Fibroblast of lung (primary cell): Measurements from ENCODE around the gene ARHGAP42.

ENCODE experiments used
- CTCF ChIP-seq, 2 donors: IDR thresholded peaks in 1 of 2; conservative IDR thresholded peaks in 1 of 2; 1 replicate in 1 of 2; 2 replicates in 1 of 2; pipeline ENCODE4 v1.5.1; 2011 to 2012; ENCODE audit warnings: low read length in 2 of 2, control low read depth in 1 of 2, inconsistent platforms in 1 of 2, low read depth in 1 of 2, mild to moderate bottlenecking in 1 of 2
- EZH2 ChIP-seq: IDR thresholded peaks from 2 replicates; pipeline ENCODE4 v1.5.1; 2012; ENCODE audit warnings: low read length, control low read depth, mild to moderate bottlenecking; ENCODE audit errors: missing control alignments

- TF ChIP-seq CTCF (conservative IDR thresholded peaks at IDR 0.05 in 1 of 2, IDR thresholded peaks at IDR 0.05 in 1 of 2; ENCODE audit: low read depth in 1 of 2, low read length in 2 of 2): no peak
- no peak for TF ChIP-seq EZH2
These were observed 112.4 kb downstream of the ARHGAP42 start for GRCh38 chr11:100799445-100799844.
